GM10248 (cell line): ENCODE measurements around the gene CUBN.

ENCODE experiments used
- CTCF ChIA-PET: fragments of 300-600 bp; sonication (Branson Sonifier 250); formaldehyde crosslinking; extraction: SDS; loops from one replicate; lab custom pipeline; 2021; ENCODE audit warnings: antibody characterized with exemption; lab: Yijun Ruan, JAX
- POLR2A ChIA-PET: fragments of 350-650 bp; sonication (Branson Sonifier 250); formaldehyde crosslinking; extraction: SDS; loops from one replicate; lab custom pipeline; 2020; ENCODE audit warnings: antibody characterized with exemption; lab: Yijun Ruan, JAX
- DNase-seq: peaks from one replicate; pipeline ENCODE4 v3.0.0; 2012; ENCODE audit errors: extremely low spot score
- CTCF ChIP-seq: IDR thresholded peaks from 2 replicates; pipeline ENCODE4 v1.5.1; 2012; ENCODE audit warnings: mild to moderate bottlenecking, low read depth; ENCODE audit errors: extremely low read depth, missing control alignments, control extremely low read depth

Gene CUBN

GRCh38 chr10:17062955-17063484 is 66.6 kb downstream of the CUBN start:
- no peak for DNase-seq
- CTCF ChIA-PET: no interaction called here
- POLR2A ChIA-PET: no interaction called here

GRCh38 chr10:17062493-17062892 is 67.1 kb downstream of the CUBN start:
- no peak for TF ChIP-seq CTCF
- CTCF ChIA-PET: no interaction called here
- POLR2A ChIA-PET: no interaction called here
- no peak for DNase-seq

More at GRCh38 chr10:17062955-17063484, 66.6 kb downstream of the CUBN start:
- TF ChIP-seq CTCF: no peak

GRCh38 chr10:17062009-17062408 is 67.6 kb downstream of the CUBN start:
- no peak for TF ChIP-seq CTCF
- CTCF ChIA-PET: no interaction called here
- POLR2A ChIA-PET: no interaction called here
- no peak for DNase-seq

GRCh38 chr10:17061418-17061817 is 68.2 kb downstream of the CUBN start:
- TF ChIP-seq CTCF: no peak
- no peak for DNase-seq
- ChIA-PET POLR2A (no interaction called here), CTCF (no interaction called here)

GRCh38 chr10:17060289-17060688 is 69.3 kb downstream of the CUBN start:
- DNase-seq: no peak
- ChIA-PET POLR2A (no interaction called here), CTCF (no interaction called here)
- TF ChIP-seq CTCF: no peak

GRCh38 chr10:17059197-17059688 is 70.4 kb downstream of the CUBN start:
- no peak for TF ChIP-seq CTCF
- DNase-seq: no peak
- ChIA-PET POLR2A (no interaction called here), CTCF (interaction anchor here (0.8 kb wide), 1 partner anchor 11 kb away, joined by 3 read pairs; no protein-coding TSS in a partner anchor)
